CD1c-positive myeloid dendritic cell (primary cell): ENCODE measurements around the gene TRRAP.
"Not testable (repeated sequence)": the region's sequence is repeated elsewhere in the genome, so short reads cannot be mapped to it uniquely, and the experiment has no call there.

ENCODE experiments used
- DNase-seq: peaks from one replicate; pipeline ENCODE4 v3.0.0-alpha.2; 2016; ENCODE audit errors: extremely low spot score

Gene TRRAP

DNA sequence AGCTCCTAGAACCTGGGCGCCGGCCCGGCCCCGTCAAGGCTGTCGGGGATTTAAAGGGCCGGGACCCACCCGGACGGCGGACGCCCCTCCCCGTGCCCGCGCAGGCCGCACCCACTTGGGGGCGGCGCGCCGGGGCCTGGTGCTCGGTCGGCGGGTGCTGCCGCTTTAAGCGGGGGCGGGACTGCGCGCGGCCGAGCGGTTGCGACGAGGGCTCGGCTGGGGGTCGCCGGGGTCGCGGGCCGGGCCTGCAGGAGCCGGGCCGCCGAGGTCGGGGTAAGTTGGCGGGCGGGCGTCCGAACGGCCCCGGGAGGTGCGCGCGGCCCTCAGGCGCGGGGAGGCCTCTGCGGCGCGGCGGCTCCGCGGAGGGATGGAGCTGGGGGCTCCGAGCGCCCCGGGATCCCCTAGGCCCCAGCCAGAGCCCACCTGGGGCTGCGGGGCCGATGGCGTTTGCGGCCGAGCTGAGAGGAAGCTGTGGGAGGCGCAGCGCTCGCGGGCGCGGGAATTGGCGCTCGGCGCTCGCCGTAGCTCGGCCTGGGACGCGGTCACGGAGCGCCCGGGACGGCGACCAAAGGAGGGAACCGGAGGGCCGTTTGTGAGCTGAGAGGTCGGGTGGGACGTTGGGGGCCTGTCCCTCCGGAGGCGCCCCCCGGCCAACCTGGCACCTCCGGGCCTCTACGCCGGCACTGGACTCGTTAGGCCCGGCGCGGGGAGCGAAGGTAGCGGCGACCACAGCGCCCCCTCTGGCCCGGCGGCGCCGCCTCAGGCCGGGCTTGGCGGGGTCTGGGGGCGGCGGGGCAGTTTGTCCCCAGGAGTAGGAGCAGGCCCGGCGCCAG lies at the start of gene TRRAP:
Gene TRRAP (plus strand): TSS at position 168 of the 833 bp plus-strand sequence. CDS start 2,619 bp downstream, outside the sequence.
- peak; percentile 72 for DNase-seq

DNA sequence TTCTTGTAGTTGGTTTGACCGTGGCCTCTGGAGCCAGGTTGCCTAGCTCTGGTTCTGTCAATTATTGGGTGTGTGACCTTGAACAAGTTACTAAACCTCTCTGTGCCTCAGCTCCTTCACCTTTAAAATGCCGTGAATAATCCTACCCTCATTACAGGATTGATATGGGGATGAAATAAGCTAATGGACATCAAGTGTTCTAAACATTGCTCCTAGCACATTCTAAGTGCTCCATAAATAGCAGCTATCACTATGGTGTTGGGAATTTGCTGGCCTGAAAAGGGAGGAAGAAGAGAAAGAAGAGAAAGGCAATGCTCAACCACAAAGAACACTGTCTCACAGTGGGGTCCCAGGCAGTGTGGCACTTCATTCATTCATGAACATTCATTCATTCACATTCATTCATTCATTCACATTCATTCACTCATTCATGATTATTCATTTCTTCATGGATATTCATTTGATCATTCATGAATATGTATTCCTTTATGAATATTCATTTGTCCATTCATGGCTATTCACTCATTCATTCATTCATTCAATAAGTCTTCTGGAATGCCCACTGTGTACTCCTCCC lies 47.3 kb upstream of the TRRAP start:
- no peak for DNase-seq

DNA sequence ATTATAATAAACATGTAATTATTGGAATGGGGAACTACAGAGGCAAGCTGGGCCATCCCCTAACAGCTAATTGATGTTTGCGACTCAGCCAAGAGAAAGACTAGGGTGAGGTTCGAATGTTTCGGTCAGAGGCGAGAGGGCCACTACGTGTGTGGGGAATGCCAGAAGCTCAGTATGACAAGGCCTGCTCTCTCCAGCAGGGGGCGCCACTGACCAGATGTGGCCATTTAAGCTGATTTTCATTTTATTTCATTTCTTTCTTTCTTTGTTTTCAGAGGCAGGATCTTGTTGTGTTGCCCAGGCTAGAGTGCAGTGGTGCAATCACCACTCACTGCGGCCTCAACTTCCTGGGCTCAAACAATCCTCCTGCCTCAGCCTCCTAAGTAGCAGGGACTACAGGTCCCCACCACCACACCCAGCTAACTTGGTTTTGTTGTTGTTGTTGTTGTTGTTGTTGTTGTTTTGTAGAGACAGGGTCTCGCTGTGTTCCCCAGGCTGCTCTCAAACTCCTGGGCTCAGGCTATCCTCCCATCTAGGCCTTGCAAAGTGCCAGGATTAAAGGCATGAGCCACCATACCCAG lies 46.6 kb upstream of the TRRAP start:
- DNase-seq: peak; percentile 65

DNA sequence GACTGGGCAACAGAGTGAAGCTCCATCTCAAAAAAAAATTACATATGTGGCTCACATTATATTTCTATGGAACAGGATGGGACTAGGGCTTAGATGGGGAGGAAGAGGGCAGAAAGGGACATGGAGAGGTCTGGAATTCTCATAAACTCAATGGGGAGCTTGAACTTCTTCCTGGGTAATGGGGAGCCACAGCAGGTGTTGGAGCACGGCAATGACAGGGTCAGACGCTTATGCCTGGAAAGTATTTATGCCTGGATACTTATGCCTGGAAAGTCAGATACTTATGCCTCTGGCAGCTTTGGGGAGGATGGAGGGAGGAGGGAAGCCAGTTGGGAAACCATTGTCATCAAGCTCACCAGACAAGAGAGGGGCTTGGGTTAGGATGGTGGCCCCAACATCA lies 45.3 kb upstream of the TRRAP start:
- DNase-seq: no peak

DNA sequence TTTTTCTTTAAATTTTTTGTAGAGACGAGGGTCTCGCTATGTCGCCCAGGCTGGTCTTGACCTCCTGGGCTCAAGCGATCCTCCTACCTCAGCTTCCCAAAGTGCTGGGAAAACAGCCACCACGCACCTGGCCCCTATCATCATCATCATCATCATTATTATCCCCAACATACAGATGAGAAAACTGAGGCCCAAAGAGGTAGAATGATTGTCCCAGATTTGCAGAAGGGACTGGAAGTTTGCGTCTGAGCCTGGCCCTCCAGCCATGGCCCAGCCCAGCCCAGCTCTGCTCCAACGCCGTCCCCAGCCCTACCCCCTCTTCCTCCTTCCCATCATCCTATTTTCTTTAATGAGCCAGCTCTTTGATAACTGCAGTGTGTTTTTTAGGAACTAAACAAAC lies 43.4 kb upstream of the TRRAP start:
- DNase-seq: no peak

DNA sequence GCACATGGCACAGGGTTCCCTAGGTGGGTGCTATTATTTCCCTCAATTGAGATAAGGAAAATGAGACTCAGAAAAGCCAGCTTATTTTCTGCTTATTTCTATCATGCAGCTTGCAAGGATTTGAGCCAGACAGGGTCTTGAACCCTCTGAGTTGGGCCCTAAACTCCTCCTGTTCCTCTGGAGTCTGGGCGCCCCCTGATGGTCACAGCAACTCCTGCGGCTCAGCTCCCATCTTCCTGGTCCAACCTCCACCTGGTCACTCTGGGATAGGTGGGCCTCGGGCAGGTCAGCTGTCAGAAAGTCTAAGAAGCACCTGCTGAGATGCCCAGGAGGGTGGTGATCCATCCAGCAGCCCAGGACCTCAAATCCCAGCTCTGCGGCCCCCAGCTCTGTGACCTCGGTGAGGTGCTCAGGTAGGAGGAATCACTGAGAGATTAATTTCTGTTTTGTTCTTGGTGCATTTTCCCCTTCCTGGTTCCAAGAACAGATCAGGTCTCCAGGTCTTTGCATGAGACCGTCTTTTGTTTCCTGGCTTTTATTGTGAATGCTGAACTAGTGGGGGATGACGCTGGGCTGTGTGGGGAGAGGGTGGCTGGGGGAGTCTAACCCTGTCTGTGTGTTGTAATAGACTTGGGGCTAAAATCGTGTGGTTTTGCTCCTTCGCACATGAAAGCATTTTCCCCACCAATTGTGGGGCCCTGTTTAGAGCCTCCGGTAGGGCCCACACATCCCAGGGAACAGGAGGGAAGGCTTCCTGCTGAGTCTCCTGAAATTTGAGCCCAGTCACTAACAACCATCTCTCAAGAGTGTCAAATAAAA lies 41.3 kb upstream of the TRRAP start:
- peak; percentile 33 for DNase-seq

DNA sequence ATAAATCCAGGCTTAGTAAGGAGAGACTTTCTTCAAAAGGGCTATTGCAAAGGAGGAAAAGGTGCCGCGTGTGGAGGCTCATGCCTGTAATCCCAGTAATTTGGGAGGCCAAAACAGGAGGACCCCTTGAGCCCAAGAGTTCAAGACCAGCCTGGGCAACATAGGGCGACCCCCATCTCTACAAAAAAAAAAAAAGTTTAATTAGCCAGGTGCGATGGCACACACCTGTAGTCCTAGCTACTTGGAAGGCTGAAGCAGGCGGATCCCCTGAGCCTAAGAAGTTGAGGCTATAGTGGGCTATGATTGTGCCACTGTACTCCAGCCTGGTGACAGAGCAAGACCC lies 40.7 kb upstream of the TRRAP start:
- DNase-seq: no peak

DNA sequence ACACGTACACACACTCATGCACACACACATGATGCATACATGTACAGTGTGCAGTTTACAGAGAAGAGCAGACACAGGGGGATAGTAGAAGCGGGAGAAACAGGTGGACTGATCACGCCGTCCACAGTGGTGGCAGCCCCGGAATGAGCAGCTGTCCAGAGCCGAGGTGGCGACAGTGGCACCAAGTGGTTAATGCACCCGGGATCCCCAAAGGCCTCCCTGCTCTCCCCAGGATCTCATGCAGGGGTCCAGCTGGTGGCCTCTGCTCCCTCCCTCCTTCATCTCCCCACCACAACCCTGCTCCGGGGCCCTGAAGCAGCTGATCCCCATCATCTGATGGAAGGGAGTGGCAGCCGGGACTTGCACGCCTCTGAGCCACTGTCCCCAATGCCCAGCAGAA lies 38.2 kb upstream of the TRRAP start:
- no peak for DNase-seq

DNA sequence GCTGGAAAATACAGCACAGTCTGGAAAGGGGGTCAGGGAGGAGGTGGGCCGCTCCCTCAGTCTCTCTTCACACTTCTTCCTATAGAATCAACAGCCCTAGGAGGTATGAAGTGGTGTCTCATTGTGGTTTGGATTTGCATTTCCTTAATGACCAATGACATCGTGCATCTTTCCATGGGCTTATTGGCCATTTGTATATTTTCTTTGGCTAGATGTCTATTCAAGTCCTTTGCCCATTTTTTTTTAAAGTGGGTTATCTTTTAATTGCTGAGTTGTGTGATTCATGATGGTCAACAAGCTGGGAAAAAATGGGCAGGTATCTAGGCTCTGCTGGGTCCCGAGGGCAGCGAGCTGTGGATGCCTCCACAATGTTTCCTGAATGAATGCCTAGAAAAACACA lies 37.6 kb upstream of the TRRAP start:
- DNase-seq: no peak

DNA sequence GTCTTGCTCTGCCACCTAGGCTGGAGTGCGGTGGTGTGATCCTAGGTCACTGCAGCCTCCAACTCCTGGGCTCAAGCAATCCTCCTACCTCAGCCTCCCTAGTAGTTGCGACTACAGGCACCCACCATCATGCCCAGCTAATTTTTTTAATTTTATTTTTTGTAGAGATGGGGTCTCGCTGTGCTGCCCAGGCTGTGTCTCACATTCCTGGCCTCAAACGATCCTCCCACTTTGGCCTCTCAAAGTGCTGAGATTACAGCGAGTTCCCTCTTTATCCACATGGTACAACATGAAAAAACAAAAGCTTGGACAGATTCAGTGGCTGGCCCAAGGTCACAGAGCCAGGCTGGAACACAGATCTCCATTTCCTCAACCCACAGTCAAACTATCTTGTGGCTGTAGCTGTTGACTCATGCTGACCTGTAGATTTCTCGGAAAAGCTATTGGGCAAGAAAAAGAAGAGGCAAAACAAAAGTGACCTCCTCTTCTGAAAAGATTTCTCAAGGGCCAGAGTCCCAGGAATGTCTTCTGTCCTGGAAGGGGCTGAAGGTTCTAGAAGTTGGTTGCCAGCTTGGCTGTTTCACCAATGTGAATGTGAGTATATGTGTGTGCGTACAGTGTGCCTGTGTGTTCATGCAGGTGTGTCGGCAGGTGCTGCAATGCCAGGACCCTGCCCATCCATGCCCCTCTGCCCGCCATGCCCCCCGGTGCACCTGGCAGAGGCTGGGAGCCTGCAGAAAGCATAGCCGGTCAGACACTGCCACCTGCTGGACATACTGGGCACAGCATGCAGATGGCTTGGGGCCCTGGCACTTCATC lies 36.9 kb upstream of the TRRAP start:
- DNase-seq: peak; percentile 77

DNA sequence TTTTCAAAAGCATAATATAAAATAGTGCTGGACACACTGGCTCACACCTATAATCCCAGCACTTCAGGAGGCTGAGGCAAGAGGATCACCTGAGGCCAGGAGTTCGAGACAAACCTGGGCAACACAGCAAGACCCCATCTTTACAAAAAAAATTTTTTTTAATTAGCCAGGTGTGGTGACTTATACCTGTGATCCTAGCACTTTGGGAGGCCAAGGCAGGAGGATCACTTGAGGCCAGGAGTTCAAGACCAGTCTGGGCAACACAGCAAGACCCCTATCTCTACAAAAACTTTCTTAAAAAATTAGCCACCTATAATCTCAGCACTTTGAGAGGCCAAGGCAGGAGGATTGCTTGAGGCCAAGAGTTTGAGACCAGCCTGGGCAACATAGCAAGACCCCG lies 35.8 kb upstream of the TRRAP start:
- not testable (repeated sequence) for DNase-seq

DNA sequence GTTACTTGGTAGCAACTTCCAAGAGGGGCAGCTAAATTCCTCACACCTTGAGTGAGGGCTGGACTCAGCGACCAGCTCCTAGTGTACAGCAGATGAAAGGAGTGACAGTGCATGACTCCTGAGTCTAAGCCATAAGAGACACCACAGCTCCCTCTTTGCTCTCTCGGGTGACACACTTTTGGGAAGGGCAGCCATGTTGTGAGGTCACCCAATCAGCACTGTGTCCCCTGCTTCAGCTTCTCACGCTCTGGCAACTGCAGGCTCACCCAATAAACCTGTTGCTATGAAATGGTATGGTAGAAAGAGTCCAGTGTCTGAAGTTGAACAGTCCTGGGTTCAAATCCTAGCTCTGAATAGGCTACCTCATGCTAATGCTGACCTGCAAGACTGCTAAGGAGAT lies 29.4 kb upstream of the TRRAP start:
- DNase-seq: no peak

DNA sequence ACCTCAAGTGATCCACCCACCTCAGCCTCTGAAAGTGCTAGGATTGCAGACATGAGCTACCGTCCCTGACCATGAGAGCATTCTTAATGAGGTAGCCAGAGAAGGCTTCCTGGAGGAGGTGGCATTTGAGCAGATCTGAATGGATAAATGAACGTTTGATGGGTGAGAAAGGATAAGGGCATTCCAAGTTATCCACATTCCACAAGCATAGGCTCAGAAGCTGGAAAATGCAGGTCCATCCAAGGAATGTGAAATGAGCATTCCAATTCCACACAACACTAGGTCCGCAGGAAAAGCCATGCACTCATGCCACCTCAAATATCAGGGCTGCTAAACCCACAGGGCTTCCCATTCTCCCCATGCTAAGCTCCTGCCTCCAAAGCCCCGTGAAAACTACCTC lies 25.5 kb upstream of the TRRAP start:
- DNase-seq: no peak

DNA sequence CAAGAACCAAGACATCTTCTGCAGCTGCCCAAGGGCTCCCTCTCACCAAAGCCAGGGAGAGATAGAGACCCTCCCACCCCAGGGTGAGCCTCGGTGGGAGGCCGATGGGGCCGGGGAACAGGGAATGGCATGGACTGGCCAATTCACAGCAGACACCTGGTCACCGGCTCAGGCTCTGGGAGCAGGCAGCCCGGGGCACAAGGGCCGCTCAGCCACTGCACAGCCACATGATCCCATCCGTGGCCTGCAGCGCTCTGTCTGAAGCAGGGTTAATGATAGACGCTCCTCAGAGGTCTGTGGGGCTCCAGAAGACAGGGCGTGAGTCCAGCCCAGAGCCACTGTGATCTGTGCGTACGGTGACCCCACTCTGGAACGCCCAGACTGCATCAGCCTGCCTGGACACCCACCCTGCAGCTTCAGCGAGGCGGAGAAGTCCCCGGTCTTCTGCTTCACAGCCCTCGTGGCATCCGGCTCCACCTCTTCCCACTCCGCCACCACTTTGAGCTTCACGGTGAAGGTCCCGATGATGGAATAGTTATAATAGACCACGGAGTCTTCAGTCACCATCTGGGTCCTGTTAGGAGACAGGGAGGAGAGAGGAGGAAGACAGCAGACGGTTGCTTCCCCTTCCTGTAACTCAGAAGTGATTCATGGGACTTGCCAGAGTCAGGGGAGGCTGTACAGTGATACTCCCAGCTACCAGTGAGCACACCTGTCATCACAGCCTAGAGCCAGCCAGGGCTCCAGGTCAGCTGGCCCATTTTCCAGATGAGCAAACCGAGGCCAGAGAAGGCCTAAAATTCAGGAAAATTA lies 22.5 kb upstream of the TRRAP start:
- no peak for DNase-seq

DNA sequence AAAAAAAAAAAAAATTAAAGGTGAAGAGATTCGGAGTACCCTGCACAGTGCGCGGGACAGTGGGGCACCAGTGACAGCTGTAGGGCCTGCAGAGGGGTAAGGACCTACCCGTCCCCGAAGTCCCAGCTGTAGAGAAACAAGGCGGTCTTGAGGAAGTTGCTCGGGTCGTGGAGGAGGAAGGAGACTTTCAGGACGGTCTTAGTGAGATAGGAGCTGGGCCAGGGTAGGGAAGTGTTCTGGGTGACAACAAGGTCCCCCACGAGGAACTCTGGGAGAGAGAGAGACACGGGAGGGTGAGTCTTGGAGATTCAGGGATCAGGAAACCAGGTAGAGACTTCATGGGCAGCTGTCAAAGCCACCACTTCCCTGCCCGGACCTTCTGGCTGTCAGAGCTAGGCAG lies 18.3 kb upstream of the TRRAP start:
- DNase-seq: peak; percentile 53

DNA sequence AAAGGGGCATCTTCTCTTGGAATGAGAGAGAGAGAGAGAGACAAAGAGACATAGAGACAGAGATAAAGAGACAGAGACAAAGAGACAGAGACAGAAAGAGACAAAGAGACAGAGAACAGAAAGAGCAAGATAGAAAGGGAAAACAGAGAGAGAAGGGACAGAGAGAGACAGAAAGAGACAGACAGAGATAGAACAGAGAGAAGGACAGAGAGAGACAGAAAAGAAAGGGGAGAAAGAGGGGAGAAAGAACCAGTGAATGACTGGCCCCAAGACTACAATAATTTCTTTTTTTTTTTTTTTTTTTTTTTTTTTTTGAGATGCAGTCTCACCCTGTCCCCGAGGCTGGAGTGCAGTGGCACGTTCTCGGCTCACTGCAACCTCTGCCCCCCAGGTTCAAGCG lies 16.1 kb upstream of the TRRAP start:
- DNase-seq: no peak

DNA sequence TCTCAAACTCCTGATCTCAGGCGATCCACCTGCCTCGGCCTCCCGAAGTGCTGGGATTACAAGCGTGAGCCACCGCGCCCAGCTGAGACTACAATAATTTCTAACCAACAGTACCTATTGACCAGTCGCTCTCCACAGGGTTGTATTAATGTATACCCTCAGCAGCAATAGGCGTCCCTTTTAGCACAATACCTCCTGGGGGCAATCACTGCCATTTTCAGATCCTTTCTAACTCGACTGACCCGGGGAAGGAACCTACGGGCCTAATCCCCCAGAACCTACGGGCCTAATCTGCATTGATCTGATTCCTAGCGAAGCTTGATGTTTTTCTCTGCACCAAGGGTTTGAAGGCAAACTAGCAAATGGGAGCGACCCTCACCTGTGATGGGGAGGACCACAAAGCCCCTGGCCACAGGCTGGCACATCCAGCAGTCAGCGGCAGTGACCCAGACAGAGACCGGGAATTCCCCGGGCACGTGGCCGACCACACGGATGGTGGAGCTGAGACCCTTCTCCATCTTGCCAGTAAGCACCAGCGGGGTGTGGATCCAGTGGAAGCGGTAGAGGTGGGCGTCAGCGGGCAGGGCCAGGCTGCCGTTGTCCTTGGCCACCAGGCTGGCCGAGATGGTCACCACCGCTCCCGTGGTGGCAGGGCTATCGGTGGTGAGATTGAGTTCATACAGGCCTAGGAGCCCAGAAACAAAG lies 15.5 kb upstream of the TRRAP start:
- DNase-seq: no peak

DNA sequence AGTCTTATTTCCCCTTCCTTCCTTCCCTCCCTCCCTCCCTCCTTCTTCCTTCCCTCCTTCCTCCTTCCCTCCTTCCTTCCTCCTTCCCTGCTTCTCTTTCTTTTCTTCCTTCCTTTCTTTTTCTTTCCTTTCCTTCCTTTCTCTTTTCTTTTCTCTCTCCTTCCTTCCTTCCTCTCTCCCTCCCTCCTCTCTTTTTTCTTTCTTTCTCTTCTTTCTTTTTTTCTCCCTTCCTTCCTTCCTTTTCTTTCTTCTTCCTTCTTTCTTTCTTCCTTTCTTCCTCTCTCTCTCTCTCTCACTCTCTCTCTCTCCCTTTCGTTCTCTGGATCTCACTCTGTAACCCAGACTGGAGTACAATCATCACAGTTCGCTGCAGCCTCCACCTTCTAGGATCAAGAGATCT lies 14.7 kb upstream of the TRRAP start:
- DNase-seq: no peak

DNA sequence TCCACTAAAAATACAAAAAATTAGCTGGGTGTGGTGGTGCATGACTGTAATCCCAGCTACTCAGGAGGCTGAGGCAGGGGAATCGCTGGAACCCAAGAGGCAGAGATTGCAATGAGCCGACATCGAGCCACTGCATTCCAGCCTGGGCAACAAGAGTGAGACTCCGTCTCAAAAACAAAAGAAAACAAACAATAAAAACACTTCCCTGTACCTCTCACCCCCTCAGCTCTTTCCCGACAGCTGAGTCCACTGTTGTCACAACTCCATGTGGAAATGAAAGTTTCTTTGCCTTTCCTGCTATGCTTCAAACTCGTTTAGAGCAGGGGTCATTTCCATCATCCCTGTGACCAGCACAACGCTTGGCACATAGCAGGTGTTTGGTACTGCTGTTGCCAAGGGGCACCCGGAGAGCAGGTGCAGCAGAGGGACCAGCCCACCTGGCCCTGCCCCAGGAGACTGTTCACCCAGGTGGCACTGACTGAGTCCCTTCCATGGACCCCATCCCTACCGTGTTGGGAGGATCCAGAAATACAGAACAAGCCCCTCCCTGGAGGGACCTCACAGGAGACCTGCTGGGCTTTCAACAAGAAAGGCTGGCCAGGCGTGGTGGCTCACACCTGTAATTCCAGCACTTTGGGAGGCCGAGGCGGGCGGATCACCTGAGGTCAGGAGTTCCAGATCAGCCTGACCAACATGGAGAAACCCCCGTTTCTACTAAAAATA lies 13.4 kb upstream of the TRRAP start:
- peak; percentile 73 for DNase-seq
